Immature natural killer cell (primary cell): Measurements from ENCODE around the gene CABLES1. TPM values are rescaled to one million over a fixed set of nuclear protein-coding genes. Genes with fewer than 3 reads are reported as not detected.
A peak's percentile ranks its signal among the peaks of the same experiment; 100 is the strongest.
"Not testable (repeated sequence)": the region's sequence is repeated elsewhere in the genome, so short reads cannot be mapped to it uniquely, and the experiment has no call there.

Source experiments
- DNase-seq, 3 donors: peaks; one replicate each; pipeline ENCODE4 v3.0.0; 2022; ENCODE audit warnings: mixed read lengths in 1 of 3
- H3K27ac Mint-ChIP-seq, 6 donors: one replicate each; pipeline ENCODE4 v1.8.0; 2020; ENCODE audit warnings: mixed read lengths in 6 of 6, mild to moderate bottlenecking in 5 of 6, inconsistent platforms in 4 of 6, moderate library complexity in 3 of 6
- H3K27me3 Mint-ChIP-seq, 3 donors: one replicate each; pipeline ENCODE4 v1.8.0; 2020 to 2021; ENCODE audit warnings: low read depth in 3 of 3, mild to moderate bottlenecking in 3 of 3, mixed read lengths in 3 of 3, moderate library complexity in 3 of 3, inconsistent platforms in 1 of 3
- H3K36me3 Mint-ChIP-seq, 3 donors: one replicate each; pipeline ENCODE4 v1.8.0; 2020; ENCODE audit warnings: mixed read lengths in 3 of 3, inconsistent platforms in 2 of 3, mild to moderate bottlenecking in 2 of 3
- H3K4me1 Mint-ChIP-seq, 2 donors: one replicate each; pipeline ENCODE4 v1.8.0; 2020; ENCODE audit warnings: inconsistent platforms in 2 of 2, mild to moderate bottlenecking in 2 of 2, mixed read lengths in 2 of 2, moderate library complexity in 1 of 2
- H3K4me3 Mint-ChIP-seq, 5 donors: one replicate each; pipeline ENCODE4 v1.8.0; 2020; ENCODE audit warnings: mild to moderate bottlenecking in 5 of 5, mixed read lengths in 5 of 5, inconsistent platforms in 3 of 5, moderate library complexity in 3 of 5
- H3K9me3 Mint-ChIP-seq, 6 donors: one replicate each; pipeline ENCODE4 v1.8.0; 2020; ENCODE audit warnings: mild to moderate bottlenecking in 6 of 6, mixed read lengths in 6 of 6, inconsistent platforms in 4 of 6, moderate library complexity in 3 of 6
- polyA plus RNA-seq, 3 donors: library from polyadenylated mRNA; unstranded; fragments of 300-500 nt; fragmentation: Illumina TruSeq; gene quantifications; one replicate each; pipeline ENCODE4 v1.2.3, GENCODE V29; 2021

CABLES1 gene
- polyA plus RNA-seq, 3 donors from 2014 or later, result 0.16 to 0.99 (median 0.56) TPM

- Mint-ChIP-seq H3K4me1 (peaks cover 34 to 51% of the 10 kb centered on the region in 2 donors), H3K4me3 (peak overlapping the region; percentile 53 to 73 (median 61)), H3K27me3 (peaks cover 4 to 7% (median 6%) of the 10 kb centered on the region in 3 donors), H3K36me3 (peaks cover 14 to 18% (median 18%) of the 10 kb centered on the region in 3 donors), H3K27ac (peak overlapping the region; percentile 50 to 87 (median 78)), H3K9me3 (peaks cover 8 to 22% (median 15%) of the 10 kb centered on the region in 6 donors)
- peak; percentile 56 to 62 (median 58) for DNase-seq
Measured at GRCh38 chr18:23266717-23267446, 131.6 kb downstream of the CABLES1 start.

DNA sequence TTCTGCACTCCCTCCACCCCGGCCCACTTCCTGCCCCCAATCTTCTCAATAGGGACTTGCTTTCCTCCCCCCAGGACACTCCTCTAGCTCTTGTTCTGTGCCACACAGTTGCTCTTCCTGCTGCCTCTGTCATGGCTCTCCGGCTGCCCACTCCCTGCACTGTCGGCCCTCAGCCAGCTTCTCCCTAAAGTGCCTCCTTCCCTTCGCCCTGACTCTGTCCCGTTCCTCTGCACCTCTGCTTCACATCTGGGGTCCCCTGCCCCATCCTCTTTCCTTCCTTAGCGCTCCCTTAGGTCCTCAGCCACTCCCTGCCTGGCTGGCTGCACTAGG lies 132.1 kb downstream of the CABLES1 start:
- no peak for DNase-seq
- Mint-ChIP-seq H3K36me3 (peaks cover 14 to 20% (median 19%) of the 10 kb centered on the region in 3 donors), H3K4me3 (peak overlapping the region; percentile 12 to 73 (median 61)), H3K27ac (peak overlapping the region; percentile 50 to 87 (median 78)), H3K9me3 (peaks cover 8 to 22% (median 15%) of the 10 kb centered on the region in 6 donors), H3K27me3 (peaks cover 4 to 7% (median 6%) of the 10 kb centered on the region in 3 donors), H3K4me1 (peaks cover 35 to 57% of the 10 kb centered on the region in 2 donors)

DNA sequence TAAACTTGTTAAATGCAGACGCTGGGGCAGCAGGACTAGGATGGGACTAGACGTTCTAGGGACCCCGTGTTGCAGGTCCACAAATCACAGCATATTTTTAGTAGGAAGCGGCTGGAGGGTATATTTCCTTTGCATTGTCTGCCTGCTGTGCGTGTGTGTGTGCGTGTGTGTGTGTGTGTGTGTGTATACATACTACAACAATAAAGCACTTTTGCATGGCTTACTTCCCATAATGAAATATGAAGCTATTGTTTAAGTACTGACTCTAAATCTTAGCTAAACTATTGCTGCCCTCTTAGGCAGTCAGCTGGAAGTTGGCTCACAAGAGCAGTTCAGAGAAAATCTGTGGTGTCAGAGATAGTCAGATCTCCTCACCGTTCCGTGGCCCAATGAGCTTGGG lies 133.4 kb downstream of the CABLES1 start:
- DNase-seq, result no peak
- Mint-ChIP-seq H3K4me1 (peaks cover 44 to 66% of the 10 kb centered on the region in 2 donors), H3K9me3 (peaks cover 8 to 22% (median 15%) of the 10 kb centered on the region in 6 donors), H3K36me3 (peaks cover 14 to 20% (median 19%) of the 10 kb centered on the region in 3 donors), H3K27ac (peak overlapping the region; percentile 74 to 90 (median 84)), H3K27me3 (peaks cover 6 to 7% (median 7%) of the 10 kb centered on the region in 3 donors), H3K4me3 (peak overlapping the region in 2 of 5 donors; percentile 7 to 51)

GRCh38 chr18:23269068-23269467 lies 133.8 kb downstream of the CABLES1 start:
- H3K9me3 Mint-ChIP-seq, result peaks cover 8 to 22% (median 15%) of the 10 kb centered on the region in 6 donors
- peak; percentile 45 to 58 (median 54) for DNase-seq
- H3K4me1 Mint-ChIP-seq, result peaks cover 44 to 66% of the 10 kb centered on the region in 2 donors
- H3K27me3 Mint-ChIP-seq, result not testable (repeated sequence)
- peak overlapping the region; percentile 74 to 90 (median 84) for H3K27ac Mint-ChIP-seq
- H3K4me3 Mint-ChIP-seq, result peak overlapping the region; percentile 9 to 51 (median 49)
- peaks cover 14 to 20% (median 19%) of the 10 kb centered on the region in 3 donors for H3K36me3 Mint-ChIP-seq

DNA sequence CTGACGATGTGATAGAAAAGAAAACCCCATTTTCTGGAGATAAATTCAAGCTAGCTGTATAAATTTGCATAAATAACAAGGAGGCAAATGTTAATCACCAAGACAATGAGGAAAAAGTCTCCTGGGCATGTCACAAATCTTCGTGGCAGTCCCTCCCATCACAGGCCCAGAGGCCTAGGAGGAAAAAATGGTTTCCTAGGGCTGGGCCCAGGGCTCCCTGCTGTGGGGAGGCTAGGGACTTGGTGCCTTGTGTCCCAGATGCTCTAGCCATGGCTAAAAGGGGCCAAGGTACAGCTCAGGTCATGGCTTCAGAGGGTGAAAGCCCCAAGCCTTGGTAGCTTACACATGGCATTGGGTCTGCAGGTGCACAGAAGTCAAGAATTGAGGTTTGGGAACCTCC lies 134.6 kb downstream of the CABLES1 start:
- peaks cover 18 to 20% (median 19%) of the 10 kb centered on the region in 3 donors for H3K36me3 Mint-ChIP-seq
- no peak for DNase-seq
- peaks cover 8 to 22% (median 15%) of the 10 kb centered on the region in 6 donors for H3K9me3 Mint-ChIP-seq
- peak overlapping the region in 4 of 6 donors; percentile 46 to 90 (median 86) for H3K27ac Mint-ChIP-seq
- H3K4me1 Mint-ChIP-seq, result peaks cover 44 to 66% of the 10 kb centered on the region in 2 donors
- H3K4me3 Mint-ChIP-seq, result no peak overlapping the region
- peaks cover 6 to 7% (median 7%) of the 10 kb centered on the region in 3 donors for H3K27me3 Mint-ChIP-seq

GRCh38 chr18:23270986-23271680 lies 135.8 kb downstream of the CABLES1 start:
- Mint-ChIP-seq H3K36me3 (peaks cover 19 to 26% (median 20%) of the 10 kb centered on the region in 3 donors), H3K4me1 (peaks cover 42 to 60% of the 10 kb centered on the region in 2 donors), H3K27me3 (peaks cover 2 to 7% (median 6%) of the 10 kb centered on the region in 3 donors), H3K27ac (peak overlapping the region in 2 of 6 donors; percentile 4 to 76), H3K4me3 (no peak overlapping the region), H3K9me3 (peaks cover 8 to 22% (median 15%) of the 10 kb centered on the region in 6 donors)
- no peak for DNase-seq

- Mint-ChIP-seq H3K9me3 (peaks cover 8 to 22% (median 16%) of the 10 kb centered on the region in 6 donors), H3K36me3 (peaks cover 25 to 36% (median 29%) of the 10 kb centered on the region in 3 donors), H3K27ac (peak overlapping the region in 2 of 6 donors; percentile 21 to 67), H3K4me3 (peak overlapping the region in 1 of 5 donors; percentile 14), H3K27me3 (peaks cover 2 to 11% (median 2%) of the 10 kb centered on the region in 3 donors), H3K4me1 (peaks cover 31 to 45% of the 10 kb centered on the region in 2 donors)
- no peak for DNase-seq
Measured at GRCh38 chr18:23272498-23273232, 137.4 kb downstream of the CABLES1 start.

DNA sequence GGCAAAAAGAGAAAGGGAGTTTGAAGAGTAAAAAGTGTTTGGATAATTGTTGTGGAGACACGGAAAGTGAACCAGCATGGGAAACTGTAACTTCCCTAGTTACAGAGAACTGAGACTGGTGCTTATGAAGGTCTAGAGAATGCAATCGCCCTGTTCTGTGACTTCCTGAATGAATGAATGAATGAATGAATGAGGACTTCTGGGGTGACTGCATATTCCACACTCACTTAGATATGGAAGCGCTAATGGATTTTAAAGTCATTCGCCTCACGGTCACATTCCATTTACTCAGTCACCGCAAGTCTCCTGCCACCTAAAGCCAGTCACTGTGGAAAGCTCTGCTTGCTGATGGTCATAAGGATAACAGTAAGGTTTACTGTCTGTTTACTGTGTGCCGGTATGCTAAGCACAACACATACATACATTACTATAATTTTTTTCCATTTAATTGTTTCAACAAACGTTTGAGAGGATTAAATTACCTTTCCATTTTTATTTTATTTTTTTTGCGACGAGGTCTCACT lies 138.2 kb downstream of the CABLES1 start:
- peak overlapping the region in 2 of 6 donors; percentile 37 to 67 for H3K27ac Mint-ChIP-seq
- DNase-seq, result no peak
- peaks cover 22 to 37% of the 10 kb centered on the region in 2 donors for H3K4me1 Mint-ChIP-seq
- H3K36me3 Mint-ChIP-seq, result peaks cover 26 to 42% (median 37%) of the 10 kb centered on the region in 3 donors
- H3K4me3 Mint-ChIP-seq, result no peak overlapping the region
- H3K9me3 Mint-ChIP-seq, result peaks cover 8 to 22% (median 16%) of the 10 kb centered on the region in 6 donors
- peaks cover 2 to 11% (median 2%) of the 10 kb centered on the region in 3 donors for H3K27me3 Mint-ChIP-seq

DNA sequence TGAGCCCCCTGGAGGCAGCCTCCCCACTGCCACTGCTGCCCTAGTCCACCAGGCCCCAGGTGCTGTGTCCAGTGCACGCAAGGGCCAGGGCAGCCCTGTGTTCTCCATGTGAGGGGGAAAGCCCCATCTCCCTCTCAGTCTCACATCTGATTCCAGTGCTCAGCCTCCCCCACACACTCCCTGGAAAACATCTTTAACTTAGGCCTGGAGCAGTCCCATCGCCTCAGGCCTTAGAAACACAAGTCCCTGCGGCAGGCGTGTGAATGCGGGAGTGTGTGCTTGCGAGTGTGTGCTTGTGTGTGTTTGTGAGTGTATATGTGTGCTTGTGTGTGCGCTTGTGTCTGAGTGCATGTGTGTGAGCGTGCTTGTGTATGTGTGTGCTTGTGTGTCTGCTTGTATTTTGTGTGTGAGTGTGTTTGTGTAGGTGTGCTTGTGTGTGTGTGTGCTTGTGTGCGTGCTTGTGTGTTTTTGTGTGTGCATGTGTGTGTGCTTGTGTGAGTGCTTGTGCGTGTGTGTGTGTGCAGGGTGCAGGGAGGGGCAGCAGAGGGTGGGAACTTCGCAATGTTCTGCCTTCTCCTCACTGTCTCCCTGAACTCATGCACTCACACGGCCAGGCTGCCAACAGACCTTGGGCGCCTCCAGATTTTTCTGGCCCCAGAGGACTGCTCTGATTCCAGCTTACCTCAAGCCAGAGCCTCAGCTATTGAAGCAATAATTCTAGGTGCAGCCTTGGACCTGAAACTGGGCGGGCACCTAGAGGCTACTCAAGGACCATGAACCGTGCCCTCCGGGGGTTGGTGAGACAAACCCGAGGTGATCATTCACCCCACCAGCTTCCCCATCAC lies 139.6 kb downstream of the CABLES1 start:
- peaks cover 0 to 8% (median 0%) of the 10 kb centered on the region in 3 donors for H3K27me3 Mint-ChIP-seq
- peak overlapping the region in 3 of 6 donors; percentile 1 to 54 (median 48) for H3K27ac Mint-ChIP-seq
- H3K36me3 Mint-ChIP-seq, result peaks cover 19 to 34% (median 29%) of the 10 kb centered on the region in 3 donors

DNA sequence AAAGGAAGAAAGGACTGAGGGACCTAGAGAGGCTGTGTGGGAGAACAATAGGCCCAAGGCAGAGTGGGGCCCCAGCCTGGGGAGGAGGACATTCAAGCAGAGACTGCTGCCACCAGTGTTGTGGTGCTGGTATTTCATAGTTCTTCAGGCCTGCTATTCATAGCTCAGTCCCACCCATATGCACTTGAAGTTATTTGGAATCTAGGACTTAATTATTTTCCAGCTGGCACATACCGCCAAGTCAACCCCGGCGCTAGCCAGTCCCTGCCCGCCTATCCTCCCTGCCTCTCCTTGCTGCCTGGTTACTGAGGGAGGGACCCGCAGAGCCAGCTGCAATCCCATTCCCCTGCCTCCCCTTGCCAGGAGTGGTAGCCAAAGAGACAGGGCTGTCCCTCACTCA lies 141.2 kb downstream of the CABLES1 start:
- Mint-ChIP-seq H3K36me3 (peaks cover 10 to 26% (median 23%) of the 10 kb centered on the region in 3 donors), H3K4me1 (peaks cover 10 to 19% of the 10 kb centered on the region in 2 donors)

More for the DNA sequence above, 139.6 kb downstream of the CABLES1 start:
- Mint-ChIP-seq H3K4me1 (peaks cover 10 to 23% of the 10 kb centered on the region in 2 donors), H3K4me3 (no peak overlapping the region), H3K9me3 (peaks cover 0 to 14% (median 6%) of the 10 kb centered on the region in 6 donors)
- DNase-seq, result no peak

DNA sequence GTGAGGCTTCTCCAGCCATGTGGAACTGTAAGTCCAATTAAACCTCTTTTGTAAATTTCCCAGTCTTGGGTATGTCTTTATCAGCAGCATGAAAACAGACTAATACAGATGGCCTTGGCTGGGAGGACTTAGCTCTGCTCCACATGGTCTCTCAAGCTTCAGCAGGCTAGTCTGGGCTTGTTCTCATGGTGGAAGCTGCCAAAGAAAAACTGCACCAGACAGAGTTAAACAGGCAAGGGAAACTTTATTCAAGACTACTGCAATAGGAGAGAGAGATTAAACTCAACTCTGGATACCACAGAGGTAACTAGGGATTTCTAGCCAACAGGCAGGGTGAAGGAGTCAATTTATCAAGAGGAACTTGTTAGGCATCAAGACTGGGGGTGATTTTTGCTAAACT lies 142.1 kb downstream of the CABLES1 start:
- Mint-ChIP-seq H3K4me1 (peaks cover 9% of the 10 kb centered on the region in 2 donors), H3K36me3 (peaks cover 7 to 23% (median 23%) of the 10 kb centered on the region in 3 donors), H3K4me3 (no peak overlapping the region), H3K27me3 (peaks cover 0 to 8% (median 0%) of the 10 kb centered on the region in 3 donors), H3K9me3 (peaks cover 0 to 2% (median 0%) of the 10 kb centered on the region in 6 donors), H3K27ac (peak overlapping the region in 1 of 6 donors; percentile 5)
- no peak for DNase-seq

More for the DNA sequence above, 141.2 kb downstream of the CABLES1 start:
- Mint-ChIP-seq H3K4me3 (no peak overlapping the region), H3K27me3 (peaks cover 0 to 8% (median 0%) of the 10 kb centered on the region in 3 donors), H3K9me3 (peaks cover 0 to 2% (median 0%) of the 10 kb centered on the region in 6 donors), H3K27ac (no peak overlapping the region)
- no peak for DNase-seq

GRCh38 chr18:23279931-23280330 lies 144.6 kb downstream of the CABLES1 start:
- no peak overlapping the region for H3K4me3 Mint-ChIP-seq
- H3K9me3 Mint-ChIP-seq, result peaks cover 0 to 2% (median 0%) of the 10 kb centered on the region in 6 donors
- H3K27ac Mint-ChIP-seq, result no peak overlapping the region
- peaks cover 0 to 4% (median 0%) of the 10 kb centered on the region in 3 donors for H3K27me3 Mint-ChIP-seq
- H3K4me1 Mint-ChIP-seq, result peaks cover 6 to 16% of the 10 kb centered on the region in 2 donors
- DNase-seq, result no peak
- H3K36me3 Mint-ChIP-seq, result peaks cover 7 to 23% (median 23%) of the 10 kb centered on the region in 3 donors
